HG02798 (cell line): Measurements from ENCODE around the gene MPDZ.

ENCODE experiments used
- ATAC-seq: cut with Tn5 transposase; IDR thresholded peaks from one replicate; pipeline ENCODE4 v1.9.1; 2021; ENCODE audit warnings: mild to moderate bottlenecking; ENCODE audit not compliant: unreplicated experiment, poor library complexity

MPDZ gene

GRCh38 chr9:13186774-13187173 lies 92.7 kb downstream of the MPDZ start:
- ATAC-seq: no peak

DNA sequence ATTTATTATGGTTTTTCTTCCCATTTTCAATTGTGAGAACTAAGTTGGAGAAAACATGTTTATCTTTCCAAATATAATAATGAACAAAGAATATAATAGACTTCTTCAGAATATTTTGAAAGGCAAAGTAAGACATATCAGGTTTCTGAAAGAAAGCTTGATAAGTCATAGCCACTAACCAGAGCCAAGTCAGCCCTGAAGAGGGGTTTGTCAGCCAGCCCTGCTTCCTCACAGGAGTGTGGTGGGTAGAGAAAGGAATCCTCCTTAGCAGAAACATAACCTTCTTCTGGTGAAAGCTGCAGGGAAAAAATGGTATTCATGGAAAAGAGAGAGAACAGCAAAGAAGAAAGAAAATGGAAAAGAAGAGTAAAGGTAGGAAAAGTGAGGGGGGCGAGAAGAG lies 93.4 kb downstream of the MPDZ start:
- ATAC-seq: no peak

DNA sequence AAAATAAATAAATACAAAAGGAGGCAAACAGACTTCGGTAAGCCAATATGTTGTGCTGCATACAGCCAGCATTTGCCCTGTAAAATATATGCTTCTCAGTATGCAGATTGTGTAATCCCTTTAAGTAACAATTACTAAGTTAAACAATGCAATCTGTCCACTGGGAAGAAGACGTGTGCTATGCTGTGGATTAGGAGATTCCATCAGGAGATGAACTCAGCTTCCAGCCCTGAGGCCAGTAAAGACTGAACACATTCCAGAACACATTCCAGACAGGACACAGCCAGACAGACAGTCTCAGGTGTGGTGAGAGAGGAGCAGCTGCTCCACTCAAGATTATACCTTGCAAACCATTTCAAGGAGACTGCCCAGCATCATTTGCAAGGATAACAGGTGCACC lies 97.8 kb downstream of the MPDZ start:
- no peak for ATAC-seq

- ATAC-seq: no peak
Measured at GRCh38 chr9:13179257-13179656, 100.2 kb downstream of the MPDZ start.

- no peak for ATAC-seq
Measured at GRCh38 chr9:13175732-13176131, 103.8 kb downstream of the MPDZ start.

GRCh38 chr9:13174906-13175639 lies 104.4 kb downstream of the MPDZ start:
- ATAC-seq: no peak

- no peak for ATAC-seq
Measured at GRCh38 chr9:13173553-13173952, 105.9 kb downstream of the MPDZ start.

DNA sequence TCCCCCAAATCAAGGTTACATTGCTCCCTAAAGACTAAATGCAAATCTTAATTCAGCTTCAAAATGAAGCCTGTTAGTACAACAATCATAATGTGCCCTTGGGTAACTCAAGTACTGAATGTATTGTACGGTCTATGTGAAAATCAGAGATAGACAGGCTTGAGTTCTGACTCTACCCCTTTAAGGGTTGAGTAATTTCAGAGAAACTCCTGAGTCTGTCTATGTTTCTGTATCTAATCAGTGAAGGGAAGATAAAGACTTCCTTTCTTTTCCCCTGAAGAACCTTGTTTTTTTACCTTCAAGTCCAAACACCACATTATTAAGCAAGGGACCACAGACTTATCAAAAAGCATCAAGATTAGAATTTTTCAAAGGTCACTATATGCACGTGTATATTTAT lies 108.2 kb downstream of the MPDZ start:
- ATAC-seq: no peak

DNA sequence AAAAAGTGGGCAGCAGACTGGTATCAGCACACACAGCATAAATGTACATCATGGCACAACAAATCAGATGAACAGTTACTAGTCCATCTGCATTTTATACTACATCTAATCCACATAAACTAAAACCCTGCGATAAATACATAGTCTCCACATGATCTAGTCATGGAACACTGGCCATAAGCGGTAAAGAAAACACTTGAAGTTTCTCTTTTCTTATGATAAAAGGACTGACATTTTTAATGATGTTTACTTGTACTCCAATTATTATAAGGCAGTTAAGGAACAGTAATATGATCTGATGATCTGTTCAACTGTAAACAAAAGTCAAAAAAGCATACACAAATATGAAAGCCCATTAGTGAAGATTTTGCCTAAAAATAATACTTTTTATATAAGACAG lies 112.5 kb downstream of the MPDZ start:
- no peak for ATAC-seq

- no peak for ATAC-seq
Measured at GRCh38 chr9:13165956-13166355, 113.5 kb downstream of the MPDZ start.

- no peak for ATAC-seq
Measured at GRCh38 chr9:13165236-13165945, 114.1 kb downstream of the MPDZ start.

DNA sequence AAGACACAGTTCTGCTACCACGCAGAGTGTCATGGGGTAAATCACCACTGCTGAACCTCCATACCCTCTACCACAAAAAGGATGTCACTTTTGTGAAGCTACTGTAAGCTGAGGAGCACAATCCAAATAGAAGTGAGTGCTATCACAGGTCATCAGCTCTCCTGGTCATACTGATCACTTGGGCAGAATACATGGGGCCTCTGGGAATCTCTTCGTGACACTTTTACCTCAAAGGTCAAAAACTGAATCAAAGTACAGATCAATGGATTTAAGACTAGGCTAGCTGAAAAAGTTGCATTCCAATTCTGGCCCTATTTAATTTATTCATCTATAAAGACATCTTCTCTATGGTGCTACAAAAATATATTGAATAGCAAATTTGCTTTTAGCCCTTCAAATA lies 115.5 kb downstream of the MPDZ start:
- ATAC-seq: no peak

DNA sequence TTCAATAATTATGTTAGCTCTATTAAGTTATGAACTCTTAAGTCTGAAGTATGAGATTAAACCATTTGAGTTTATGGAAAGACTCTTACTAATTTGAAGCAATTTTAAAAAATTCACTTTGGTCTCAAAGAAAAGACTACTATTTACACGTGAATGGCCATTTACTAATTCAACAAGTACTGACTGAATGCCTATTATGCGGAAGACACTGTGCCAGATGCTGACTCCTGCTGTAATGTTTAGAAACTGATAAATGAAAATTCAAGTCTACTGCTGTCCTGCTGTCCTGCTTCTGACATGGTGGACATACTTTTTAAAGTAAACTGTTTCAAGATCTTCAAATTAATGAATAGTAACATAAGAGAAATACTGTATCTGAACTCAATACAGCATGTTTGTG lies 116.2 kb downstream of the MPDZ start:
- no peak for ATAC-seq

- no peak for ATAC-seq
Measured at GRCh38 chr9:13160051-13160450, 119.4 kb downstream of the MPDZ start.

DNA sequence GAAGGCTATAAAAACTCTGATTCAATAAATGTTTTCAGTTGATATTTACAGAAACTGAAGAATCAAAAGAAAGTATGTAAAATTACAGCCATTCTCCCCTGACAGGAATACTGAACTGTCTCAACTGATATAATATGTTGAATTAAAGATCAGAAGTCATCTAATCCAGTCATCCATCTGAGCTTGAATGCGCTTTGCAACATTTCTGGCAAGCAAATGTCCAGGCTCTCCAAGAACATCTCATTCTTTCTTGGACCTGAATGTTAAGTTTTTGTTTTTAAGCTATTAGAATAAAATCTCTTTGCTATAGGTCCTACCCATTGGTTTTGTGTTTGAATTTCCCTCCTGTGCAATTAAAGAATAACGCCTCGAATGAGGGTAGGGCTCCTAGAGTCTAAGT lies 120.5 kb downstream of the MPDZ start:
- no peak for ATAC-seq

DNA sequence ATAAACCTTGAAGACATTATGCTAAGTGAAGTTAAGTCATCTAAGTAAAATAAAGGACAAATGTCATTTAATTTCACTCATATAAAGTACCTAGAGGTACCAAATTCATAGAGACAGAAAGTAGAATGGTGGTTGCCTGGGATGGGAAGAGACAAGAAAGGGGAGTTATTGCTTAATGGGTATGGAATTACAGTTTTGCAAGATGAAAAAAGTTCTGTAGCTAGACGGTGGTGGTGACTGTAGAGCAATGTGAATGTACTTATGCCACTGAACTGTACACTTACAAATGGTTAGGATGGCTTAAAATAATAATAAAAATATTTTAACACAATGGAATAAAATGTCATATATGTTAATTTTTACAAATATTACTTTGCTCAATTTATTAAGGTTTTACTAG lies 128.0 kb downstream of the MPDZ start:
- no peak for ATAC-seq

DNA sequence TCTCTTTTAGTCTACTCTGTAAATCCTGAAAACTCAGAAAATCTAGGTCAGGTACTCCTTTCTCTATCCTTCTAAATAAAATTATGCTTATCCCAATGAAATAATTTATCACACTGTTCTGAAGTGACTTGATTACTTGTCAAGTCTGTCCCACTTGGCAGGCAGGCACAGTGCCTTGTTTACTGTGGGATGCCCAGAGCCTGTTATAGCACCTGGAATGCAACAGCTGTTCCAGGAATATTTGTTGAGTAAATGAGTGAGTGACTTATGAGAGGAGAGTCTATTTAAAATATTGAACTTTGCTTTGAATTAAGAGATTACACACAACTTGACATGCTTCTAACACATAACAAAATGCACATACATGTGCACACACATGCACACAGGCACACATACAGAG lies 130.0 kb downstream of the MPDZ start:
- no peak for ATAC-seq

GRCh38 chr9:13146840-13147239 lies 132.7 kb downstream of the MPDZ start:
- no peak for ATAC-seq

GRCh38 chr9:13145340-13145739 lies 134.2 kb downstream of the MPDZ start:
- no peak for ATAC-seq

DNA sequence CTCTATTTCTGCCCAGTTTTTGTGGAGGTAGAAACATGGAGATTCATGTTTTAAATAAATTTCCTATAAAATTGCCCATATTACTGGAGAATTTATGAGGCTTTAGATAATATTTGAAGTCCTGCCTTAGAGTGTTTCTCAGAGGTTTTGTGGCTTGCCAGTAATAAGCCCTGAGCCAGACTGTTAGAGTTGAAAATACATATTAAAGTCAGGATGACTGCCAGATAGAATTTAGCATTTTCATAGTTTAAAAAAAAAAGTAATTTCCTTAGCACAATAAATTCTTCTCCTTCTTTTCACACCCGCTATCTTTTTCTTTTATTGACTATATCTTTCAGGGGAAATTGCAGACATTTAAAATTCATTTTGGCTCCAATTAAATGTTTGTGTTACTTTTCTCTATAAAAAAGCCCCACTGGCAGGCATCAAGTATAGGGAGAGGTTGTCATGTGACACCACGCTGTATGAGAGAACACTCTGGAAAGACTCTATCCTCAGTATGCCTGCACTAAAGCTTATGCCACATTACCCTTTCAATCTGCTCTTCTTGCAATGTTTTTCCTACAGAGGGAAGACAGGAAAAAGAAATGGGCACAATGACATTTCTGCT lies 135.2 kb downstream of the MPDZ start:
- no peak for ATAC-seq

- ATAC-seq: no peak
Measured at GRCh38 chr9:13143281-13143680, 136.2 kb downstream of the MPDZ start.

DNA sequence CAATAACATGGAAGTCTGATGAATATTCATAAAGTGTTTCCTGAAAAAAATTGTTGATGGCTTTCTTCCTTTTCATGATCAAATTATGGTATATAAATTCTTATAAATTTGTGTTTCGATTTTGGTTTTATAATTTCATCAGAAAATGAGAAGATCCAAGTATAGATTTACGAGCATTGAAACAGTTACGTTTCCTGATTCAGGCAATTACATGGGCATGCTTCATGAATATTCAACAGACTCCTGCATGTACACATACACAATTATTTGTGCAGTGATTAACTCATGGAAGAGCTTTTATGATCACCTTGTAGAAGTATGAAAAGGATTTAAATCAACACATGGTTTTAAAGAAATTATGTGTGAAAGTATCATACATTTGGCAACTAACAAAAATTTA lies 136.7 kb downstream of the MPDZ start:
- ATAC-seq: no peak
